WTC11 (cell line): ENCODE measurements around the gene PHAF1.

Source experiments
- ESRRA ChIP-seq: sonication (generic); formaldehyde crosslinking; IDR thresholded peaks from 2 replicates; pipeline ENCODE4 v1.8.1; 2022; ENCODE audit warnings: mild to moderate bottlenecking, missing genetic modification reagents, borderline replicate concordance
- ZNF263 ChIP-seq: sonication (generic); formaldehyde crosslinking; IDR thresholded peaks from 2 replicates; pipeline ENCODE4 v1.8.1; 2022; ENCODE audit warnings: low read depth, mild to moderate bottlenecking, moderate library complexity, missing genetic modification reagents

- TF ChIP-seq ZNF263 = no peak
- TF ChIP-seq ESRRA (CRISPR knock-in tag) = no peak
Observed at GRCh38 chr16:67087291-67087690, 22.4 kb upstream of the PHAF1 start.
